ENCODE data around the gene ASTE1. TPM values are rescaled to one million over a fixed set of nuclear protein-coding genes. Genes with fewer than 3 reads are reported as not detected.

ASTE1 gene
- total RNA-seq, 1 experiment from 2014 or later = 8.1 TPM

- no peak overlapping the region for H3K4me3 ChIP-seq (ENCODE audit: low read depth, low read length, poor library complexity, severe bottlenecking)
- POLR2A ChIA-PET (ENCODE audit: low non-redundant PET) = no interaction called here
- no TSS peak for BruUV-seq (replicated peaks)
- no peak overlapping the region for H3K27ac ChIP-seq (ENCODE audit: low read depth, low read length, poor library complexity, severe bottlenecking)
- CTCF ChIA-PET = no interaction called here
- intact Hi-C loops (cut with micrococcal nuclease; ENCODE audit: unreplicated experiment) = no loop called here
- no peaks in the 10 kb centered on the region for H3K4me1 ChIP-seq (ENCODE audit: insufficient read depth, low read length, poor library complexity, severe bottlenecking)
- H3K27me3 ChIP-seq (replicated peaks; ENCODE audit: insufficient read depth, low read depth, low read length, poor library complexity) = no peaks in the 10 kb centered on the region
- TF ChIP-seq, protein P1, sequence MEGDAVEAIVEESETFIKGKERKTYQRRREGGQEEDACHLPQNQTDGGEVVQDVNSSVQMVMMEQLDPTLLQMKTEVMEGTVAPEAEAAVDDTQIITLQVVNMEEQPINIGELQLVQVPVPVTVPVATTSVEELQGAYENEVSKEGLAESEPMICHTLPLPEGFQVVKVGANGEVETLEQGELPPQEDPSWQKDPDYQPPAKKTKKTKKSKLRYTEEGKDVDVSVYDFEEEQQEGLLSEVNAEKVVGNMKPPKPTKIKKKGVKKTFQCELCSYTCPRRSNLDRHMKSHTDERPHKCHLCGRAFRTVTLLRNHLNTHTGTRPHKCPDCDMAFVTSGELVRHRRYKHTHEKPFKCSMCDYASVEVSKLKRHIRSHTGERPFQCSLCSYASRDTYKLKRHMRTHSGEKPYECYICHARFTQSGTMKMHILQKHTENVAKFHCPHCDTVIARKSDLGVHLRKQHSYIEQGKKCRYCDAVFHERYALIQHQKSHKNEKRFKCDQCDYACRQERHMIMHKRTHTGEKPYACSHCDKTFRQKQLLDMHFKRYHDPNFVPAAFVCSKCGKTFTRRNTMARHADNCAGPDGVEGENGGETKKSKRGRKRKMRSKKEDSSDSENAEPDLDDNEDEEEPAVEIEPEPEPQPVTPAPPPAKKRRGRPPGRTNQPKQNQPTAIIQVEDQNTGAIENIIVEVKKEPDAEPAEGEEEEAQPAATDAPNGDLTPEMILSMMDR (conservative IDR thresholded peaks at IDR 0.05; ENCODE audit: low read depth, low read length) = no peak
- TF ChIP-seq EZH2 (IDR thresholded peaks at IDR 0.05; ENCODE audit: borderline replicate concordance, low read depth, low read length, poor library complexity, severe bottlenecking) = no peak
- no peaks in the 10 kb centered on the region for H3K9me3 ChIP-seq (ENCODE audit: low read depth, low read length, poor library complexity, severe bottlenecking)
- H3K36me3 ChIP-seq (ENCODE audit: insufficient read depth, low read length, poor library complexity, severe bottlenecking) = peaks cover 11% of the 10 kb centered on the region
- no peak for DNase-seq (ENCODE audit: low spot score)
Measured at GRCh38 chr3:130969621-130970020, 57.0 kb downstream of the ASTE1 start.

- intact Hi-C loops (cut with micrococcal nuclease; ENCODE audit: unreplicated experiment) = no loop called here
- no TSS peak for BruUV-seq (replicated peaks)
- Histone ChIP-seq H3K4me3 (ENCODE audit: low read depth, low read length, poor library complexity, severe bottlenecking) (no peak overlapping the region), H3K36me3 (ENCODE audit: insufficient read depth, low read length, poor library complexity, severe bottlenecking) (peaks cover 11% of the 10 kb centered on the region), H3K4me1 (ENCODE audit: insufficient read depth, low read length, poor library complexity, severe bottlenecking) (peaks cover 10% of the 10 kb centered on the region), H3K27ac (ENCODE audit: low read depth, low read length, poor library complexity, severe bottlenecking) (no peak overlapping the region), H3K27me3 (replicated peaks; ENCODE audit: insufficient read depth, low read depth, low read length, poor library complexity) (no peaks in the 10 kb centered on the region), H3K9me3 (ENCODE audit: low read depth, low read length, poor library complexity, severe bottlenecking) (no peaks in the 10 kb centered on the region)
- DNase-seq (ENCODE audit: low spot score) = no peak
- CTCF ChIA-PET = no interaction called here
- POLR2A ChIA-PET (ENCODE audit: low non-redundant PET) = no interaction called here
- TF ChIP-seq EZH2 (IDR thresholded peaks at IDR 0.05; ENCODE audit: borderline replicate concordance, low read depth, low read length, poor library complexity, severe bottlenecking) = no peak
- TF ChIP-seq, protein P1 (conservative IDR thresholded peaks at IDR 0.05; ENCODE audit: low read depth, low read length) = no peak
Measured at GRCh38 chr3:130968221-130968620, 58.4 kb downstream of the ASTE1 start.

DNA sequence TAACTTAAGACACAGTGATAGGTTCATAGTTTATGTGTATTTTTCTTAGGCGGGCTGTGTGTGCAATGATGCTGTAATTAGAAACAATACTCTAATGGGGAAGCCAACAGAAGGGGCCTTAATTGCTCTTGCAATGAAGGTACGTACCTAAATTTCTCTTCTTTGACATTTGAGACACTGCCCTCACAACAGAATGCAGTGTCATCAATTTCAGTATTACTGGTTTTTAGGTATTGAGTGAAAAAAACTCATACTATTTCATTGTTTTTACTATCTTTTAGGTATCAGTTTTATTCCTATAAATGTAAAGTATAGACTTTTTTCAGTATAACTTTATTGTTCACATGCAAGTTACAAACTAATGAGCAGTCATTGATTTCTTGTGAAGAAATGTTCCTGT is 59.3 kb downstream of the ASTE1 start:
- intact Hi-C loops (cut with micrococcal nuclease; ENCODE audit: unreplicated experiment) = no loop called here

More for the DNA sequence above, 59.3 kb downstream of the ASTE1 start:
- H3K27me3 ChIP-seq (replicated peaks; ENCODE audit: insufficient read depth, low read depth, low read length, poor library complexity) = no peaks in the 10 kb centered on the region
- peaks cover 11% of the 10 kb centered on the region for H3K36me3 ChIP-seq (ENCODE audit: insufficient read depth, low read length, poor library complexity, severe bottlenecking)
- no peak for TF ChIP-seq EZH2 (IDR thresholded peaks at IDR 0.05; ENCODE audit: borderline replicate concordance, low read depth, low read length, poor library complexity, severe bottlenecking)
- TF ChIP-seq, protein P1 (conservative IDR thresholded peaks at IDR 0.05; ENCODE audit: low read depth, low read length) = no peak
- BruUV-seq (replicated peaks) = no TSS peak
- no peak for DNase-seq (ENCODE audit: low spot score)
- peaks cover 10% of the 10 kb centered on the region for H3K4me1 ChIP-seq (ENCODE audit: insufficient read depth, low read length, poor library complexity, severe bottlenecking)
- no peak overlapping the region for H3K27ac ChIP-seq (ENCODE audit: low read depth, low read length, poor library complexity, severe bottlenecking)
- ChIA-PET POLR2A (ENCODE audit: low non-redundant PET) (no interaction called here), CTCF (no interaction called here)
- H3K9me3 ChIP-seq (ENCODE audit: low read depth, low read length, poor library complexity, severe bottlenecking) = no peaks in the 10 kb centered on the region
- no peak overlapping the region for H3K4me3 ChIP-seq (ENCODE audit: low read depth, low read length, poor library complexity, severe bottlenecking)
